ENCODE measurements around the gene TOB1. TPM values are rescaled to one million over a fixed set of nuclear protein-coding genes. Genes with fewer than 3 reads are reported as not detected.

The TOB1 gene
- total and polyA plus RNA-seq, 2 of the 4 experiments (the other 2 are of a cell fraction): 4.3 to 9.0 TPM

- Histone ChIP-seq H2BK20ac (ENCODE audit: low read depth, low read length) (no peak overlapping the region), H4K91ac (ENCODE audit: insufficient read depth, low read depth, low read length) (no peak overlapping the region), H3K36me3 (ENCODE audit: control insufficient read depth, insufficient read depth, low read length) (no peaks in the 10 kb centered on the region), H2BK15ac (ENCODE audit: low read depth, low read length) (no peak overlapping the region), H3K9me3 (ENCODE audit: control insufficient read depth, insufficient read depth, low read length) (no peaks in the 10 kb centered on the region), H4K20me1 (ENCODE audit: insufficient read depth, low read length) (no peaks in the 10 kb centered on the region), H2BK5ac (ENCODE audit: low read depth, low read length, poor library complexity, severe bottlenecking) (no peak overlapping the region), H3K27me3 (ENCODE audit: control insufficient read depth, insufficient read depth, low read length) (peaks cover 41% of the 10 kb centered on the region), H3K4me3 (ENCODE audit: insufficient read depth, low read depth, low read length) (no peak overlapping the region), H3K4me2 (ENCODE audit: low read depth, low read length) (no peak overlapping the region), H4K8ac (ENCODE audit: low read depth in 2 of 2, low read length in 2 of 2) (no peak overlapping the region), H2BK120ac (ENCODE audit: low read depth, low read length) (no peak overlapping the region), H3K79me1 (ENCODE audit: low read depth in 1 of 2, low read length in 2 of 2) (no peaks in the 10 kb centered on the region), H3K9me1 (ENCODE audit: insufficient read depth, low read length) (no peaks in the 10 kb centered on the region), H3K14ac (replicated peaks; ENCODE audit: low read depth, low read length) (no peak overlapping the region), H4K5ac (ENCODE audit: low read depth, low read length) (no peak overlapping the region), H3K18ac (ENCODE audit: low read depth, low read length) (no peak overlapping the region), H2AK5ac (ENCODE audit: low read depth, low read length) (no peak overlapping the region), H3K27ac (ENCODE audit: insufficient read depth, low read length) (no peak overlapping the region), H3K4ac (ENCODE audit: low read depth, low read length) (no peak overlapping the region), H3K9ac (ENCODE audit: low read depth, low read length) (no peak overlapping the region), H3K4me1 (ENCODE audit: control insufficient read depth, insufficient read depth, low read length) (no peaks in the 10 kb centered on the region), H2AFZ (replicated peaks; ENCODE audit: low read length, poor library complexity) (no peak overlapping the region), H3K56ac (ENCODE audit: extremely low read depth, insufficient read depth, low read length) (no peak overlapping the region), H3K23ac (ENCODE audit: low read depth, low read length) (no peak overlapping the region), H2AK9ac (replicated peaks; ENCODE audit: low read depth, low read length, poor library complexity) (no peak overlapping the region)
- WGBS, 2 experiments (ENCODE audit: extremely low coverage in 2 of 2, insufficient read length in 1 of 2): 50% methylated on average over 1 of the region's 3 CpGs; no CpG with 5 or more reads in 1 of the 2 experiments
- no TSS peak for BruUV-seq (replicated peaks)
- dilution Hi-C loops (cut with HindIII; ENCODE audit: low sequenced_read_pairs, unreplicated experiment): no loop called here
- ChIA-PET CTCF (no interaction called here), POLR2A (ENCODE audit: unreplicated experiment) (no interaction called here)
- no peak for TF ChIP-seq FOS (IDR thresholded peaks at IDR 0.05; ENCODE audit: low read depth, low read length)
- no peak for TF ChIP-seq BHLHE40 (IDR thresholded peaks at IDR 0.05; ENCODE audit: low read depth, low read length)
- TF ChIP-seq NFE2L2 (IDR thresholded peaks at IDR 0.05; ENCODE audit: low read depth, low read length): no peak
- TF ChIP-seq MAFK (IDR thresholded peaks at IDR 0.05; ENCODE audit: low read depth, low read length): no peak
- TF ChIP-seq POLR2A (IDR thresholded peaks at IDR 0.05; ENCODE audit: low read depth, low read length): no peak
- TF ChIP-seq SMC3 (IDR thresholded peaks at IDR 0.05; ENCODE audit: low read depth, low read length): no peak
- TF ChIP-seq CEBPB (IDR thresholded peaks at IDR 0.05; ENCODE audit: low read depth, low read length): no peak
- no peak for TF ChIP-seq RCOR1 (IDR thresholded peaks at IDR 0.05; ENCODE audit: insufficient replicate concordance, low read length)
- no peak for TF ChIP-seq CHD1 (IDR thresholded peaks at IDR 0.05; ENCODE audit: low read depth, low read length)
- no peak for TF ChIP-seq RAD21 (IDR thresholded peaks at IDR 0.05; ENCODE audit: low read length)
- no peak for TF ChIP-seq ELK1 (IDR thresholded peaks at IDR 0.05; ENCODE audit: borderline replicate concordance, low read depth, low read length)
- no peak for TF ChIP-seq CTCF (conservative IDR thresholded peaks at IDR 0.05; ENCODE audit: low read depth, low read length)
- no peak for TF ChIP-seq MXI1 (IDR thresholded peaks at IDR 0.05; ENCODE audit: borderline replicate concordance, low read depth, low read length)
- TF ChIP-seq RFX5 (IDR thresholded peaks at IDR 0.05; ENCODE audit: low read depth, low read length): no peak
- no peak for TF ChIP-seq MAZ (IDR thresholded peaks at IDR 0.05; ENCODE audit: borderline replicate concordance, low read depth, low read length)
- TF ChIP-seq USF2 (IDR thresholded peaks at IDR 0.05; ENCODE audit: low read depth, low read length): no peak
- intact Hi-C loops (cut with micrococcal nuclease): no loop called here
- no peak for ATAC-seq (ENCODE audit: low read depth)
- no peak for DNase-seq
- in situ Hi-C loops (cut with MboI; ENCODE audit: low sequenced_read_pairs): no loop called here
Measured at GRCh38 chr17:50815400-50815799, 50.8 kb downstream of the TOB1 start.
